GM23338 (cell line): Measurements from ENCODE around the gene FGF9. TPM values are rescaled to one million over a fixed set of nuclear protein-coding genes. Genes with fewer than 3 reads are reported as not detected.

ENCODE experiments used
- ATAC-seq: fragments of 200-7000 bp; cut with Tn5 transposase; 3 replicates; pipeline ENCODE4 v1.9.1; 2020
- DNase-seq: peaks from one replicate; pipeline ENCODE4 v3.0.0-alpha.2; 2015; ENCODE audit warnings: low spot score
- H2AFZ ChIP-seq: fragments of 200-600 bp; sonication (generic); 2 replicates; pipeline ENCODE4 v1.8.0; 2016; ENCODE audit warnings: antibody characterized with exemption, mild to moderate bottlenecking, moderate library complexity
- H3F3A ChIP-seq: fragments of 200-600 bp; sonication (generic); replicated peaks from 2 replicates; pipeline ENCODE4 v1.8.0; 2017; ENCODE audit warnings: antibody characterized with exemption, mixed run types, low read depth
- H3K27ac ChIP-seq: fragments of 200-600 bp; sonication (generic); 2 replicates; pipeline ENCODE4 v1.6.1; 2016; ENCODE audit warnings: low read depth
- H3K27me3 ChIP-seq: fragments of 200-600 bp; sonication (generic); 2 replicates; pipeline ENCODE4 v1.8.0; 2016; ENCODE audit warnings: mild to moderate bottlenecking, mixed run types, moderate library complexity; ENCODE audit not compliant: insufficient read depth
- H3K36me3 ChIP-seq: fragments of 200-600 bp; sonication (generic); 2 replicates; pipeline ENCODE4 v1.8.0; 2016; ENCODE audit warnings: mild to moderate bottlenecking; ENCODE audit not compliant: insufficient read depth
- H3K4me1 ChIP-seq: fragments of 200-600 bp; sonication (generic); 2 replicates; pipeline ENCODE4 v1.8.0; 2016; ENCODE audit warnings: mild to moderate bottlenecking, moderate library complexity; ENCODE audit not compliant: insufficient read depth
- H3K4me2 ChIP-seq: fragments of 200-600 bp; sonication (generic); 2 replicates; pipeline ENCODE4 v1.7.1; 2017; ENCODE audit warnings: mixed run types
- H3K4me3 ChIP-seq: fragments of 200-600 bp; sonication (generic); 2 replicates; pipeline ENCODE4 v1.6.1; 2016; ENCODE audit warnings: mixed run types
- H3K79me2 ChIP-seq: fragments of 200-600 bp; sonication (generic); replicated peaks from 2 replicates; pipeline ENCODE4 v1.8.0; 2017; ENCODE audit warnings: mild to moderate bottlenecking; ENCODE audit not compliant: insufficient read depth
- H3K9me2 ChIP-seq: fragments of 200-600 bp; sonication (generic); 2 replicates; pipeline ENCODE4 v1.8.0; 2017; ENCODE audit not compliant: insufficient read depth
- H4K20me1 ChIP-seq: fragments of 200-600 bp; sonication (generic); replicated peaks from 2 replicates; pipeline ENCODE4 v1.8.0; 2017; ENCODE audit warnings: mild to moderate bottlenecking; ENCODE audit not compliant: insufficient read depth
- H3K27ac Mint-ChIP-seq: 2 replicates; pipeline ENCODE4 v1.8.0; 2020; ENCODE audit warnings: inconsistent platforms, mild to moderate bottlenecking, moderate library complexity, mixed read lengths
- H3K27me3 Mint-ChIP-seq: 3 replicates; pipeline ENCODE4 v1.8.0; 2022; ENCODE audit warnings: low read depth, mild to moderate bottlenecking, moderate library complexity, mixed read lengths, inconsistent platforms; ENCODE audit not compliant: insufficient read depth, poor library complexity
- H3K36me3 Mint-ChIP-seq: 3 replicates; pipeline ENCODE4 v1.8.0; 2021; ENCODE audit warnings: low read depth, mild to moderate bottlenecking, inconsistent platforms, moderate library complexity, mixed read lengths
- H3K4me1 Mint-ChIP-seq: 3 replicates; pipeline ENCODE4 v1.8.0; 2020; ENCODE audit warnings: mild to moderate bottlenecking, inconsistent platforms, mixed read lengths
- H3K4me3 Mint-ChIP-seq: 3 replicates; pipeline ENCODE4 v1.8.0; 2021; ENCODE audit warnings: moderate library complexity, mild to moderate bottlenecking, inconsistent platforms, mixed read lengths
- H3K9me3 Mint-ChIP-seq: 3 replicates; pipeline ENCODE4 v1.8.0; 2020; ENCODE audit warnings: moderate library complexity, mild to moderate bottlenecking, inconsistent platforms, mixed read lengths
- CREB1 ChIP-seq: fragments of 250-450 bp; sonication (Bioruptor Pico); IDR thresholded peaks from 2 replicates; pipeline ENCODE4 v1.5.0; 2020; ENCODE audit warnings: low read depth, mild to moderate bottlenecking, moderate library complexity
- CTCF ChIP-seq, 2 experiments: fragments of 200-600 bp in 1 of 2; sonication (generic) in 1 of 2; conservative IDR thresholded peaks; 2 replicates each; pipeline versions ENCODE4 v1.5.1 to v1.6.1; 2016 to 2017; ENCODE audit warnings: antibody characterized with exemption in 2 of 2, low read depth in 2 of 2, mild to moderate bottlenecking in 2 of 2, moderate library complexity in 1 of 2
- ETS1 ChIP-seq: IDR thresholded peaks from 2 replicates; pipeline ENCODE4 v1.6.1; 2016; ENCODE audit warnings: antibody characterized with exemption
- EZH2 ChIP-seq: fragments of 200-600 bp; sonication (generic); IDR thresholded peaks from one replicate; pipeline ENCODE4 v1.8.0; 2017; ENCODE audit warnings: antibody characterized with exemption, mild to moderate bottlenecking, low read depth; ENCODE audit not compliant: unreplicated experiment
- EZH2phosphoT487 ChIP-seq: fragments of 200-600 bp; sonication (generic); IDR thresholded peaks from one replicate; pipeline ENCODE4 v1.8.1; 2018; ENCODE audit warnings: antibody characterized with exemption; ENCODE audit not compliant: unreplicated experiment
- JUNB ChIP-seq: IDR thresholded peaks from one replicate; pipeline ENCODE4 v1.6.1; 2016; ENCODE audit warnings: antibody characterized with exemption; ENCODE audit not compliant: unreplicated experiment
- NANOG ChIP-seq: IDR thresholded peaks from 2 replicates; pipeline ENCODE4 v1.6.1; 2016; ENCODE audit warnings: antibody characterized with exemption, borderline replicate concordance
- POLR2AphosphoS5 ChIP-seq: IDR thresholded peaks from 2 replicates; pipeline ENCODE4 v1.6.1; 2016; ENCODE audit warnings: antibody characterized with exemption, low read depth
- REST ChIP-seq: IDR thresholded peaks from one replicate; pipeline ENCODE4 v1.6.1; 2018; ENCODE audit warnings: antibody characterized with exemption; ENCODE audit not compliant: unreplicated experiment
- STAT1 ChIP-seq: IDR thresholded peaks from one replicate; pipeline ENCODE4 v1.6.1; 2016; ENCODE audit warnings: antibody characterized with exemption; ENCODE audit not compliant: unreplicated experiment
- ZNF114 ChIP-seq: fragments of 250-450 bp; sonication (Bioruptor Pico); IDR thresholded peaks from 2 replicates; pipeline ENCODE4 v1.5.0; 2020; ENCODE audit warnings: mild to moderate bottlenecking, moderate library complexity
- ZNF331 ChIP-seq: fragments of 250-450 bp; sonication (Bioruptor Pico); IDR thresholded peaks from 2 replicates; pipeline ENCODE4 v1.5.0; 2020; ENCODE audit warnings: low read depth, mild to moderate bottlenecking, moderate library complexity
- ZNF462 ChIP-seq: fragments of 250-450 bp; sonication (Bioruptor Pico); IDR thresholded peaks from 2 replicates; pipeline ENCODE4 v1.5.0; 2020; ENCODE audit warnings: mild to moderate bottlenecking, moderate library complexity
- polyA plus RNA-seq: library from polyadenylated mRNA; unstranded; fragments of >200 nt; fragmentation: Nextera tagmentation; extraction: Ambion mirVana; gene quantifications from 2 replicates; pipeline ENCODE4 v1.2.1, GENCODE V29; 2016
- total RNA-seq: library from RNA; depleted of rRNA; stranded (reverse); fragments of >200 nt; shearing (Covaris generic); gene quantifications from 2 replicates; pipeline ENCODE4 v1.2.3, GENCODE V29; 2014

The FGF9 gene
- total and polyA plus RNA-seq, 2 experiments from 2014 or later: 0.27 TPM; not detected in 1

GRCh38 chr13:21696865-21697448 is 26.1 kb downstream of the FGF9 start:
- Histone ChIP-seq H3K4me1 (peaks cover 35% of the 10 kb centered on the region), H3K4me3 (no peak overlapping the region), H3K4me2 (no peak overlapping the region), H4K20me1 (no peaks in the 10 kb centered on the region), H3K27me3 (no peaks in the 10 kb centered on the region), H2AFZ (no peak overlapping the region), H3K79me2 (no peaks in the 10 kb centered on the region), H3K9me2 (no peaks in the 10 kb centered on the region), H3F3A (no peaks in the 10 kb centered on the region), H3K36me3 (no peaks in the 10 kb centered on the region), H3K27ac (no peak overlapping the region)
- Mint-ChIP-seq H3K9me3 (no peaks in the 10 kb centered on the region), H3K4me1 (peaks cover 34% of the 10 kb centered on the region), H3K27ac (no peak overlapping the region), H3K4me3 (no peak overlapping the region), H3K27me3 (peaks cover 4% of the 10 kb centered on the region), H3K36me3 (no peaks in the 10 kb centered on the region)
- no peak for TF ChIP-seq ETS1
- TF ChIP-seq REST: no peak
- no peak for TF ChIP-seq JUNB
- TF ChIP-seq ZNF331 (CRISPR knock-in tag): no peak
- TF ChIP-seq ZNF462 (CRISPR knock-in tag): no peak
- no peak for TF ChIP-seq EZH2phosphoT487
- no peak for TF ChIP-seq CREB1 (CRISPR knock-in tag)
- TF ChIP-seq EZH2: no peak
- no peak for TF ChIP-seq CTCF (conservative IDR thresholded peaks at IDR 0.05; ENCODE audit: low read depth in 2 of 2)
- no peak for TF ChIP-seq STAT1
- no peak for TF ChIP-seq ZNF114 (CRISPR knock-in tag)
- TF ChIP-seq NANOG: no peak
- no peak for TF ChIP-seq POLR2AphosphoS5
- ATAC-seq (no peak), DNase-seq (no peak)
